H1 (cell line): ENCODE data around the gene SRSF12. TPM values are rescaled to one million over a fixed set of nuclear protein-coding genes. Genes with fewer than 3 reads are reported as not detected.

Experiments used
- CTCF ChIA-PET: fragments of 300-600 bp; sonication (Branson Sonifier 250); formaldehyde crosslinking; loops from one replicate; lab custom pipeline; 2021; ENCODE audit not compliant: partially characterized antibody; lab: Charles Lee
- POLR2A ChIA-PET: fragments of 300-600 bp; sonication (Branson Sonifier 250); formaldehyde crosslinking; loops from one replicate; lab custom pipeline; 2021; ENCODE audit warnings: inconsistent platforms; ENCODE audit not compliant: partially characterized antibody; lab: Charles Lee
- DNase-seq, 2 experiments: peaks; one replicate each; pipeline versions ENCODE4 v3.0.0 to v3.0.0-alpha.2; 2010 to 2022; ENCODE audit warnings: low spot score in 2 of 2, low read depth in 1 of 2, mixed read lengths in 1 of 2
- FAIRE-seq: peaks from 2 replicates; lab custom pipeline; 2011; peaks lifted over from hg19 to GRCh38; lab: Jason Lieb, UNC
- H2AFZ ChIP-seq: 2 replicates; pipeline ENCODE4 v1.8.1; 2012; ENCODE audit warnings: low read length, inconsistent platforms
- H2AK5ac ChIP-seq: 2 replicates; pipeline ENCODE4 v1.6.1; 2013; ENCODE audit warnings: low read depth, low read length
- H2BK120ac ChIP-seq: replicated peaks from 2 replicates; pipeline ENCODE3; 2013; ENCODE audit warnings: low read depth, low read length, inconsistent platforms
- H2BK12ac ChIP-seq: 2 replicates; pipeline ENCODE4 v1.6.1; 2013; ENCODE audit warnings: low read depth, low read length
- H2BK15ac ChIP-seq: 2 replicates; pipeline ENCODE4 v1.6.1; 2013; ENCODE audit warnings: low read length
- H2BK20ac ChIP-seq: 2 replicates; pipeline ENCODE4 v1.6.1; 2013; ENCODE audit warnings: low read length
- H2BK5ac ChIP-seq: 2 replicates; pipeline ENCODE4 v1.6.1; 2013; ENCODE audit warnings: low read depth, low read length
- H3K14ac ChIP-seq: 2 replicates; pipeline ENCODE4 v1.6.1; 2013; ENCODE audit warnings: inconsistent platforms; ENCODE audit not compliant: insufficient read length
- H3K18ac ChIP-seq: 2 replicates; pipeline ENCODE4 v1.6.1; 2013; ENCODE audit warnings: low read length; ENCODE audit errors: extremely low read depth
- H3K23ac ChIP-seq: 2 replicates; pipeline ENCODE4 v1.6.1; 2013; ENCODE audit warnings: inconsistent platforms; ENCODE audit not compliant: insufficient read length
- H3K23me2 ChIP-seq: 2 replicates; pipeline ENCODE4 v1.6.1; 2013; ENCODE audit warnings: low read depth, low read length
- H3K27ac ChIP-seq: 2 replicates; pipeline ENCODE4 v1.6.1; 2011; ENCODE audit warnings: low read depth, low read length, inconsistent platforms
- H3K27me3 ChIP-seq, 4 experiments: replicated peaks in 1 of 4; 1 replicate in 1 of 4; 2 replicates in 3 of 4; pipeline versions ENCODE4 v1.6.1 to v1.8.1; 2011 to 2013; ENCODE audit warnings: low read length in 3 of 4, mild to moderate bottlenecking in 3 of 4, inconsistent platforms in 2 of 4, mixed read lengths in 2 of 4, moderate library complexity in 1 of 4; ENCODE audit not compliant: control insufficient read depth in 3 of 4, insufficient read depth in 3 of 4; ENCODE audit errors: extremely low read depth in 1 of 4
- H3K36me3 ChIP-seq, 4 experiments: 2 replicates each; pipeline versions ENCODE4 v1.6.1 to v1.8.1; 2011 to 2013; ENCODE audit warnings: mild to moderate bottlenecking in 4 of 4, low read length in 3 of 4, moderate library complexity in 2 of 4, control low read depth in 1 of 4, inconsistent platforms in 1 of 4; ENCODE audit not compliant: insufficient read depth in 4 of 4, control insufficient read depth in 2 of 4
- H3K4ac ChIP-seq: replicated peaks from 2 replicates; pipeline ENCODE3; 2013; ENCODE audit warnings: low read length, low read depth, mixed read lengths, inconsistent platforms; ENCODE audit not compliant: insufficient read length
- H3K4me1 ChIP-seq, 4 experiments: replicated peaks in 1 of 4; 1 replicate in 1 of 4; 2 replicates in 3 of 4; pipeline versions ENCODE4 v1.6.1 to v1.8.1; 2011 to 2013; ENCODE audit warnings: low read length in 3 of 4, inconsistent platforms in 2 of 4, mixed read lengths in 1 of 4; ENCODE audit not compliant: insufficient read depth in 4 of 4, control insufficient read depth in 3 of 4
- H3K4me2 ChIP-seq, 2 experiments: 2 replicates each; pipeline versions ENCODE4 v1.6.1 to v1.8.1; 2011 to 2013; ENCODE audit warnings: low read depth in 2 of 2, low read length in 2 of 2, control low read depth in 1 of 2, inconsistent platforms in 1 of 2, mild to moderate bottlenecking in 1 of 2; ENCODE audit not compliant: insufficient read depth in 1 of 2
- H3K4me3 ChIP-seq, 4 experiments: fragments of 200-600, 300-600 bp in 1 of 4; sonication (generic), shearing (Covaris generic), sonication (Bioruptor Twin) in 1 of 4; 2 replicates each; pipeline versions ENCODE4 v1.5.1 to v1.8.1; 2011 to 2016; ENCODE audit warnings: low read length in 4 of 4, low read depth in 3 of 4, control low read depth in 2 of 4, inconsistent platforms in 2 of 4, mild to moderate bottlenecking in 2 of 4, mixed read lengths in 1 of 4, moderate library complexity in 1 of 4; ENCODE audit not compliant: insufficient read depth in 2 of 4; ENCODE audit errors: extremely low read depth in 1 of 4
- H3K56ac ChIP-seq: replicated peaks from 2 replicates; pipeline ENCODE3; 2013; ENCODE audit warnings: low read depth, mild to moderate bottlenecking, mixed read lengths, low read length, inconsistent platforms; ENCODE audit not compliant: insufficient read length
- H3K79me1 ChIP-seq: 2 replicates; pipeline ENCODE4 v1.6.1; 2013; ENCODE audit warnings: low read depth, low read length, control low read depth
- H3K79me2 ChIP-seq, 2 experiments: 2 replicates each; pipeline versions ENCODE4 v1.6.1 to v1.8.1; 2012 to 2013; ENCODE audit warnings: low read length in 2 of 2, mild to moderate bottlenecking in 2 of 2, inconsistent platforms in 1 of 2; ENCODE audit not compliant: insufficient read depth in 2 of 2, control insufficient read depth in 1 of 2
- H3K9ac ChIP-seq, 4 experiments: replicated peaks in 1 of 4; 1 replicate in 1 of 4; 2 replicates in 3 of 4; pipeline versions ENCODE4 v1.6.1 to v1.8.1; 2011 to 2013; ENCODE audit warnings: low read depth in 3 of 4, low read length in 3 of 4, control low read depth in 2 of 4, mild to moderate bottlenecking in 2 of 4, moderate library complexity in 2 of 4, inconsistent platforms in 1 of 4; ENCODE audit errors: extremely low read depth in 1 of 4
- H3K9me3 ChIP-seq, 2 experiments: 2 replicates each; pipeline versions ENCODE4 v1.6.1 to v1.8.1; 2012 to 2013; ENCODE audit warnings: mild to moderate bottlenecking in 2 of 2, moderate library complexity in 2 of 2, control low read depth in 1 of 2, inconsistent platforms in 1 of 2, low read depth in 1 of 2, low read length in 1 of 2, mixed read lengths in 1 of 2; ENCODE audit not compliant: insufficient read depth in 2 of 2
- H4K20me1 ChIP-seq, 2 experiments: replicated peaks in 1 of 2; 2 replicates each; pipeline versions ENCODE3 to v1.8.1; 2011 to 2013; ENCODE audit warnings: inconsistent platforms in 2 of 2, low read length in 2 of 2, mild to moderate bottlenecking in 1 of 2; ENCODE audit not compliant: insufficient read depth in 2 of 2, control insufficient read depth in 1 of 2
- H4K5ac ChIP-seq: 2 replicates; pipeline ENCODE4 v1.6.1; 2013; ENCODE audit warnings: low read length, low read depth, mixed read lengths, inconsistent platforms; ENCODE audit not compliant: insufficient read length
- H4K8ac ChIP-seq: 2 replicates; pipeline ENCODE4 v1.8.0; 2013; ENCODE audit warnings: mild to moderate bottlenecking, moderate library complexity, low read length, inconsistent platforms; ENCODE audit not compliant: insufficient read depth; ENCODE audit errors: extremely low read depth
- H4K91ac ChIP-seq: replicated peaks from 2 replicates; pipeline ENCODE3; 2013; ENCODE audit warnings: low read length, mixed read lengths, inconsistent platforms; ENCODE audit not compliant: insufficient read length
- CHD1 ChIP-seq: IDR thresholded peaks from 2 replicates; pipeline ENCODE4 v1.6.1; 2012; ENCODE audit warnings: low read depth, low read length, improper control_type of control experiment
- GABPA ChIP-seq: IDR thresholded peaks from 2 replicates; pipeline ENCODE4 v1.6.1; 2011; ENCODE audit warnings: mild to moderate bottlenecking, low read length, moderate library complexity, borderline replicate concordance; ENCODE audit not compliant: insufficient read depth
- RAD21 ChIP-seq, 2 experiments: IDR thresholded peaks in 1 of 2; conservative IDR thresholded peaks in 1 of 2; 2 replicates each; pipeline ENCODE4 v1.6.1; 2011; ENCODE audit warnings: low read depth in 2 of 2, low read length in 2 of 2, improper control_type of control experiment in 1 of 2, inconsistent platforms in 1 of 2, mild to moderate bottlenecking in 1 of 2, moderate library complexity in 1 of 2
- RNF2 ChIP-seq: fragments of 200-900, 300-1000 bp; sonication (generic); IDR thresholded peaks from 2 replicates; pipeline ENCODE4 v1.7.1; 2016; ENCODE audit warnings: borderline replicate concordance, low read depth, mild to moderate bottlenecking, antibody characterized with exemption, low read length; ENCODE audit not compliant: poor library complexity, severe bottlenecking; ENCODE audit errors: missing control alignments
- SAP30 ChIP-seq: fragments of 300-600 bp; sonication (generic); IDR thresholded peaks from 2 replicates; pipeline ENCODE4 v1.7.1; 2012; ENCODE audit warnings: low read length, moderate library complexity, mild to moderate bottlenecking, inconsistent platforms; ENCODE audit not compliant: insufficient read depth, insufficient replicate concordance
- ZNF274 ChIP-seq: IDR thresholded peaks from 2 replicates; pipeline ENCODE4 v1.7.0; 2012; ENCODE audit warnings: low read length, borderline replicate concordance; ENCODE audit errors: extremely low read depth
- WGBS, 2 experiments: shearing (Covaris generic) in 1 of 2; methylation state at CpG; one replicate each; pipeline versions ENCODE4 v1.1.6 to v1.1.7; 2013 to 2015; ENCODE audit warnings: low lambda C conversion rate in 2 of 2, mixed read lengths in 2 of 2, inconsistent platforms in 1 of 2, low coverage in 1 of 2, missing lambda C conversion rate in 1 of 2; ENCODE audit not compliant: insufficient replicate concordance in 2 of 2, insufficient coverage in 1 of 2, insufficient read length in 1 of 2; ENCODE audit errors: extremely low coverage in 1 of 2, missing lambda C conversion rate in 1 of 2; 5-methylcytosine and 5-hydroxymethylcytosine counted together
- polyA plus RNA-seq, 7 experiments: library from polyadenylated mRNA; depleted of rRNA in 3 of 7; stranded (reverse) in 5 of 7; unstranded in 2 of 7; fragments of >200 nt in 5 of 7; fragments of 200-250 nt in 2 of 7; gene quantifications; 1 replicate in 5 of 7; 2 replicates in 1 of 7; 4 replicates in 1 of 7; pipeline versions ENCODE4 v1.2.1 to v1.2.3, GENCODE V29; 2011 to 2013; ENCODE audit warnings: missing spikeins in 2 of 7, mixed read lengths in 2 of 7
- total RNA-seq: library from RNA; stranded (reverse); fragmentation: NEBNext Ultra II Directional; extraction: Animal tissue kit (Norgen Biotek cat#: 25700); gene quantifications from 2 replicates; pipeline ENCODE4 v1.2.1, GENCODE V29; 2021
- TF ChIP-seq, protein P1 (sequence below): IDR thresholded peaks from 2 replicates; pipeline ENCODE4 v1.6.1; 2012; ENCODE audit warnings: inconsistent platforms

SRSF12 gene
- total and polyA plus RNA-seq, 2 of the 8 experiments (the other 6 are each of a cell fraction or from before 2014, with no cell fraction given) = 2.6 to 4.2 TPM

DNA sequence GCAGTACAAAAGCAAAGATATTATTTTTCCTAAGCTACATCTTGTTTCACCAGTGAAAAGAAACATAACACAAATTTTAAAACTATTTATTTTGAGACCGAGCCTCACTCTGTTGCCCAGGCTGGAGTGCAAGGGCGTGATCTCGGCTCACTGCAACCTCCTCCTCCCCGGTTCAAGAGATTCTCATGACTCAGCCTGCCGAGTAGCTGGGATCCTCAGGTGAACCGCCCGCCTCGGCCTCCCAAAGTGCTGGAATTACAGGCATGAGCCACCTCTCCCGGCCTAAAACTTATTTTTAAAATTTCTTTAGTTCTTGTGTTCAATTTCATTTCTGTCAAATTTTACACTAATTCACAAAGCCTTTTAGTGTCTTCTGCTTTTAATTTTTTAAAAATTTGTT, 5.9 kb downstream of the SRSF12 start:
- no peak overlapping the region for H3K4me3 ChIP-seq
- H3K23me2 ChIP-seq = no peaks in the 10 kb centered on the region
- H3K79me2 ChIP-seq = no peaks in the 10 kb centered on the region; a peak in 1 of 4 replicates
- POLR2A ChIA-PET = interaction anchor here (0.5 kb wide), 1 partner anchor 146 kb away, joined by 3 read pairs; no protein-coding TSS in a partner anchor
- no peak for DNase-seq
- H2BK5ac ChIP-seq = no peak overlapping the region
- H3K36me3 ChIP-seq = no peaks in the 10 kb centered on the region
- H2BK120ac ChIP-seq = no peak overlapping the region
- no peak overlapping the region for H3K56ac ChIP-seq
- H2BK15ac ChIP-seq = no peak overlapping the region
- WGBS, 2 experiments = 96% methylated on average over 9 of the region's 9 CpGs; no CpG with 5 or more reads in 1 of the 2 experiments
- H3K23ac ChIP-seq = no peak overlapping the region
- H3K18ac ChIP-seq = no peak overlapping the region
- H2AFZ ChIP-seq = no peak overlapping the region
- no peak overlapping the region for H3K4me2 ChIP-seq
- peaks cover 0 to 7% (median 0%) of the 10 kb centered on the region in 4 experiments; a peak in 2 of 7 replicates for H3K27me3 ChIP-seq
- H3K14ac ChIP-seq = no peak overlapping the region
- H3K9ac ChIP-seq = no peak overlapping the region
- no peak overlapping the region for H4K5ac ChIP-seq
- H3K9me3 ChIP-seq = no peaks in the 10 kb centered on the region
- H2AK5ac ChIP-seq = no peak overlapping the region
- H4K20me1 ChIP-seq = no peaks in the 10 kb centered on the region
- H4K91ac ChIP-seq = no peak overlapping the region
- TF ChIP-seq RNF2 = no peak
- no peak for TF ChIP-seq CHD1
- TF ChIP-seq RAD21 (IDR thresholded peaks at IDR 0.05 in 1 of 2, conservative IDR thresholded peaks at IDR 0.05 in 1 of 2; ENCODE audit: low read depth in 2 of 2, low read length in 2 of 2) = no peak
- TF ChIP-seq, protein P1, sequence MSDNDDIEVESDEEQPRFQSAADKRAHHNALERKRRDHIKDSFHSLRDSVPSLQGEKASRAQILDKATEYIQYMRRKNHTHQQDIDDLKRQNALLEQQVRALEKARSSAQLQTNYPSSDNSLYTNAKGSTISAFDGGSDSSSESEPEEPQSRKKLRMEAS = no peak
- no peak for TF ChIP-seq SAP30
- no peak for TF ChIP-seq ZNF274
- no peak for TF ChIP-seq GABPA
- TF ChIP-seq, all 59 proteins: peak for 0
- Histone ChIP-seq H2BK12ac (no peak overlapping the region), H2BK20ac (no peak overlapping the region), H4K8ac (no peak overlapping the region), H3K4me1 (no peaks in the 10 kb centered on the region), H3K27ac (no peak overlapping the region), H3K79me1 (no peaks in the 10 kb centered on the region; the same call in 1 of the 2 replicates), H3K4ac (no peak overlapping the region)
- CTCF ChIA-PET = no interaction called here
- no peak for FAIRE-seq
